Measurements from ENCODE around the gene HOXB5. TPM values are rescaled to one million over a fixed set of nuclear protein-coding genes. Genes with fewer than 3 reads are reported as not detected.
A peak's percentile ranks its signal among the peaks of the same experiment; 100 is the strongest.

The HOXB5 gene
- total and polyA plus RNA-seq, 11 donors = 0.04 to 1.0 (median 0.17) TPM; not detected in 6

DNA sequence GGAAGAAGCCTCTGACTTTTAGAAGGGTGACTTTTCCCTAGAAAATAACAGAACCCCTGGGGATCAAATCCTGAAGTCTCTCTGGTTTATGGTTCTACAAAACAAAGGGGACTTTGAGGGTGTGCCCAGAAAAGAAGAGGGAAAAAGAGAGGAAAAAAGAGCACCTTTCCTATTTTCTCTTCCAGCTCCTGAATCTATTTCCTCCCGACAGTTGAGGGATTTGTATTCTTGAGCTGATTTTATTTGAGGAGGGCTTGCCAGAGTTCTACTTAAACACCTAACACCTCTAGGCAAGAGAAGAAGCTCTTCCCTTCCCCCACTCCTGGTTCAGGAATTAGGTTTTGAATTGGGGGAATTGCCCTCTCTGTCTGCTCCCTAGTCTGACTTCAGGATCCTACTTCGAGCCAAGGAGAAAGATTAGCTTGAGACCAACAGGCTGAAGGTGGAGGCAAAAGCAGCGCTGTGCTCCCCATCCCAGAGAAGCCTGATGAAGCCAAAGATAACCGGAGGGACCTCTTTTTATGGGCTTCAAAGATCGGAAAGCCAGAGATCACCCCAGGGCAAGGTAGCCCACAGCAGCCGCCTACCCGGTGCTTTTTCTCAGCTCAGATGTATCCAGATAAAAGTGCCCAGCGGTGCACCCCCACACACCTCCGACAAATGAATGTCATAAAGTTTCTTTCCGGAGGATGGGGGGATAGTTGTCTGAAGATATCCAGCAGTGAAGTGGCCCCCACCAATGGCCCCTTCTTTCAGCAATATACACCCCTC is 4.3 kb downstream of the HOXB5 start:
- no peak for DNase-seq
- H3K4me3 ChIP-seq = no peak overlapping the region
- intact Hi-C loops (cut with DNase I) = no loop called here

DNA sequence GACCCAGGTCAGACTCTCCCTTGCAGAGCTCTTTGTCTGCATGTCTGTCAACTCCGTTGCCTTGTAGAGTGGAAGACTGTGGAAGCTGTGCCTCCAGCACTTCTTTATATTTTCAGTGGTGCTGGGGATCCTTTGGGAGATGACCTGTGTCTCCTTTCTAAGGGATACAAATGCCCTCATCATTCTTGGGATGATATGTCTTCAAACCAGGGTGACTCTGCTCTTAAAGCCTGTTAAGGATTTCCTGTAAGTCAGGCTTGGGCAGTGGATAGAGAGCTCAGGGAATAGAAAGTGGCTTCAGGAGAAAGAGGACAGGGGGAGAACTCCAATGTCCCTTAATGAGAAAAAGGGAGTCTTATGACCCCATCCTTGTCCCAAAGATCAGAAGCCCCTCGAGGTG is 5.1 kb downstream of the HOXB5 start:
- no peak overlapping the region for H3K4me3 ChIP-seq
- no peak for DNase-seq
- peak overlapping the region in 1 of 12 donors; percentile 97 for H3K27ac ChIP-seq
- H3K36me3 ChIP-seq = no peaks in the 10 kb centered on the region
- WGBS, 4 donors = 28 to 46% (median 37%) methylated on average over 2 of the region's 2 CpGs
- peaks cover 47 to 100% (median 93%) of the 10 kb centered on the region in 9 donors for H3K27me3 ChIP-seq
- peaks cover 0 to 48% (median 13%) of the 10 kb centered on the region in 12 donors for H3K4me1 ChIP-seq
- TF ChIP-seq, protein P1, sequence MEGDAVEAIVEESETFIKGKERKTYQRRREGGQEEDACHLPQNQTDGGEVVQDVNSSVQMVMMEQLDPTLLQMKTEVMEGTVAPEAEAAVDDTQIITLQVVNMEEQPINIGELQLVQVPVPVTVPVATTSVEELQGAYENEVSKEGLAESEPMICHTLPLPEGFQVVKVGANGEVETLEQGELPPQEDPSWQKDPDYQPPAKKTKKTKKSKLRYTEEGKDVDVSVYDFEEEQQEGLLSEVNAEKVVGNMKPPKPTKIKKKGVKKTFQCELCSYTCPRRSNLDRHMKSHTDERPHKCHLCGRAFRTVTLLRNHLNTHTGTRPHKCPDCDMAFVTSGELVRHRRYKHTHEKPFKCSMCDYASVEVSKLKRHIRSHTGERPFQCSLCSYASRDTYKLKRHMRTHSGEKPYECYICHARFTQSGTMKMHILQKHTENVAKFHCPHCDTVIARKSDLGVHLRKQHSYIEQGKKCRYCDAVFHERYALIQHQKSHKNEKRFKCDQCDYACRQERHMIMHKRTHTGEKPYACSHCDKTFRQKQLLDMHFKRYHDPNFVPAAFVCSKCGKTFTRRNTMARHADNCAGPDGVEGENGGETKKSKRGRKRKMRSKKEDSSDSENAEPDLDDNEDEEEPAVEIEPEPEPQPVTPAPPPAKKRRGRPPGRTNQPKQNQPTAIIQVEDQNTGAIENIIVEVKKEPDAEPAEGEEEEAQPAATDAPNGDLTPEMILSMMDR (IDR thresholded peaks at IDR 0.05) = no peak
- no peak for TF ChIP-seq POLR2A (IDR thresholded peaks at IDR 0.05)
- ATAC-seq = no peak
- intact Hi-C loops (cut with DNase I) = no loop called here
- H3K9me3 ChIP-seq = no peaks in the 10 kb centered on the region

More for the DNA sequence above, 4.3 kb downstream of the HOXB5 start:
- Histone ChIP-seq H3K27ac (peak overlapping the region in 1 of 12 donors; percentile 97), H3K9me3 (no peaks in the 10 kb centered on the region), H3K27me3 (peaks cover 49 to 100% (median 91%) of the 10 kb centered on the region in 9 donors), H3K4me1 (peaks cover 0 to 53% (median 13%) of the 10 kb centered on the region in 12 donors), H3K36me3 (no peaks in the 10 kb centered on the region)
- no peak for ATAC-seq
- no peak for TF ChIP-seq POLR2A (IDR thresholded peaks at IDR 0.05)
- TF ChIP-seq, protein P1 (IDR thresholded peaks at IDR 0.05) = no peak
- 17 to 50% (median 39%) methylated on average over 10 of the region's 10 CpGs for WGBS, 4 donors

DNA sequence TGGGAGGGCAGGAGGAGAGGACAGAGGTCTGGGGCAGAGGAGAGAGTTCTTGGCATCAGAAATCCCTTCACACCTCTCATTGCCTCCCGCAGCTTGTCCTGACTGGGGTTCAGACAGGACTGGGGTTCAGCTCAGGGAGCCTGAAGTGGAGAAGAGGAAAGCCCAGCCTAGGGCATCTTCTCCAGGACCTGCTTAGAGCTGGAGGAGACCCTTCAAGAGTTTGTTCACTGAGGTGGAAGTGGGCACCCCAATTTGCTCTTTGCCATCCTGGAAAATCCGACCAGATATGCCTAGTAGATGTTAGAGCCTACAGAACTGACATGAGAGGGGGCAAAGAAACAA is 5.5 kb downstream of the HOXB5 start:
- ATAC-seq (no peak), DNase-seq (no peak)
- Histone ChIP-seq H3K27ac (peak overlapping the region in 1 of 12 donors; percentile 97), H3K27me3 (peaks cover 44 to 100% (median 93%) of the 10 kb centered on the region in 9 donors), H3K9me3 (no peaks in the 10 kb centered on the region), H3K4me3 (no peak overlapping the region), H3K36me3 (no peaks in the 10 kb centered on the region), H3K4me1 (peaks cover 0 to 43% (median 13%) of the 10 kb centered on the region in 12 donors)
- 31 to 59% (median 44%) methylated on average over 2 of the region's 2 CpGs for WGBS, 4 donors
- intact Hi-C loops (cut with DNase I) = no loop called here
- no peak for TF ChIP-seq POLR2A (IDR thresholded peaks at IDR 0.05)
- TF ChIP-seq, protein P1 (IDR thresholded peaks at IDR 0.05) = no peak

DNA sequence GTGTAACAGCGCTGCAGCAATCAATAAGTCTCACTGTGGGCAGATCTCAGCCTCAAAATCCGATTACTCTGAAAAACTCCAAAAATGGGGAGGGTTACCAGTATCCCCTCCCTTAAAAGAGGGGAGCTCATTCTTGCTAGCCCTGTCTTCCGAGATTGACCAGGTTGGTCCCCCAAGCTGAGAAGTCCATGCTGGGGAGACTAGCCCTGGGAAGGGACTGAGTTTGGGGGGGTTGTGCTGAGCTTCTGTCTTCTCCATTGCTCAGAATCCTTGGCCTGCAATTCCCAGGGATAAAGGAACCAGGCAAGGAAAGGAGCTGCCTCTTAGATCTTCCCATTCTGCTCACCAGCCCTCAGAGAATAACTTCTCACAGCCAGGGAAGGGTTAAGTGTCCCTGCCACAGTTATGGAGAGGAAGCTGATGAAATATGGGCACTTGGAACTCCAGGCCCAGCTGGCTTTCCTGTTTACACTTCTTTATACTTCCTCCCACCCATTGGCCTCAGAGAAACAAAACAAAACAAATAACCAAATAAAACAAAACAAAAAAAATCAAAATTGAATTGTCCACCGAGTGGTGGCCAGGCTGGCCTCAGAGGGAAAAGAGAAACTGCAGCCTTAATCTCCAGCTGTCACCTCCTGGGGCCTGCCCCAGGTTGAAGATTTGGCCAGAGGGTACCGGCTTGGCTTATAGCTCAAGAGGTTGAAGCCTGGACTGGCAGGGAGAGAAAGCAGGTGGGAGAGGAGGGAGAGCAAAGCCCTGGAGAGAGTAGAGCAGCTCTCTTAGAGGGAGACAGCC is 6.1 kb downstream of the HOXB5 start:
- no peaks in the 10 kb centered on the region for H3K9me3 ChIP-seq
- no peaks in the 10 kb centered on the region for H3K36me3 ChIP-seq
- no peak overlapping the region for H3K4me3 ChIP-seq
- DNase-seq = no peak
- peaks cover 46 to 100% (median 93%) of the 10 kb centered on the region in 9 donors for H3K27me3 ChIP-seq
- peak overlapping the region in 1 of 12 donors; percentile 97 for H3K27ac ChIP-seq
- TF ChIP-seq, protein P1 (IDR thresholded peaks at IDR 0.05) = no peak
- TF ChIP-seq POLR2A (IDR thresholded peaks at IDR 0.05) = no peak
- intact Hi-C loops (cut with DNase I) = no loop called here
- 27 to 37% (median 32%) methylated on average over 5 of the region's 5 CpGs for WGBS, 4 donors
- no peak for ATAC-seq
- peaks cover 0 to 40% (median 13%) of the 10 kb centered on the region in 12 donors for H3K4me1 ChIP-seq
